WTC11 (cell line): ENCODE results near the gene HIKESHI. TPM values are rescaled to one million over a fixed set of nuclear protein-coding genes. Genes with fewer than 3 reads are reported as not detected.

Experiments used
- ATAC-seq: fragments of 200-7000 bp; cut with Tn5 transposase; 2 replicates; pipeline ENCODE4 v1.10.0; 2021; ENCODE audit warnings: mild to moderate bottlenecking, moderate library complexity
- CTCF ChIA-PET: fragments of 300-600 bp; sonication (Branson Sonifier 250); formaldehyde crosslinking; loops from one replicate; lab custom pipeline; 2021; ENCODE audit warnings: antibody characterized with exemption; lab: Charles Lee
- POLR2A ChIA-PET: fragments of 350-600 bp; sonication (Branson Sonifier 250); formaldehyde crosslinking; loops from one replicate; lab custom pipeline; 2021; ENCODE audit warnings: antibody characterized with exemption; lab: Charles Lee
- DNase-seq: peaks from one replicate; pipeline ENCODE4 v3.0.0; 2021; ENCODE audit warnings: low spot score
- H3K27ac Mint-ChIP-seq: 2 replicates; pipeline ENCODE4 v1.8.0; 2021; ENCODE audit warnings: mixed read lengths
- H3K27me3 Mint-ChIP-seq: 2 replicates; pipeline ENCODE4 v1.8.0; 2021; ENCODE audit warnings: low read depth, mild to moderate bottlenecking, moderate library complexity, mixed read lengths
- H3K36me3 Mint-ChIP-seq: 2 replicates; pipeline ENCODE4 v1.8.0; 2021; ENCODE audit warnings: mixed read lengths
- H3K4me1 Mint-ChIP-seq: 2 replicates; pipeline ENCODE4 v1.8.0; 2022; ENCODE audit warnings: mixed read lengths
- H3K4me3 Mint-ChIP-seq: 2 replicates; pipeline ENCODE4 v1.8.0; 2021; ENCODE audit warnings: mild to moderate bottlenecking, moderate library complexity, mixed read lengths
- H3K9me3 Mint-ChIP-seq: 2 replicates; pipeline ENCODE4 v1.8.0; 2021; ENCODE audit warnings: mixed read lengths
- AR ChIP-seq: fragments of 250-450 bp; sonication (Bioruptor Pico); IDR thresholded peaks from 2 replicates; pipeline ENCODE4 v1.9.0; 2021; ENCODE audit warnings: mild to moderate bottlenecking
- ARID4B ChIP-seq: sonication (generic); formaldehyde crosslinking; IDR thresholded peaks from 2 replicates; pipeline ENCODE4 v1.8.0; 2023; ENCODE audit warnings: missing genetic modification reagents, mild to moderate bottlenecking, borderline replicate concordance
- CDX4 ChIP-seq: fragments of 250-450 bp; sonication (Bioruptor Pico); IDR thresholded peaks from 2 replicates; pipeline ENCODE4 v1.9.0; 2021; ENCODE audit warnings: moderate library complexity, mild to moderate bottlenecking, inconsistent platforms, borderline replicate concordance
- CREB1 ChIP-seq: sonication (generic); formaldehyde crosslinking; IDR thresholded peaks from 2 replicates; pipeline ENCODE4 v1.8.0; 2023; ENCODE audit warnings: mild to moderate bottlenecking, missing genetic modification reagents
- EMX1 ChIP-seq: fragments of 250-450 bp; sonication (Bioruptor Pico); IDR thresholded peaks from 2 replicates; pipeline ENCODE4 v1.8.0; 2021; ENCODE audit warnings: mild to moderate bottlenecking
- FOXJ3 ChIP-seq: sonication (generic); formaldehyde crosslinking; IDR thresholded peaks from 2 replicates; pipeline ENCODE4 v1.9.0; 2021; ENCODE audit warnings: missing genetic modification reagents, mild to moderate bottlenecking, borderline replicate concordance
- FOXK1 ChIP-seq: sonication (generic); formaldehyde crosslinking; IDR thresholded peaks from 2 replicates; pipeline ENCODE4 v1.8.0; 2022; ENCODE audit warnings: mild to moderate bottlenecking, moderate library complexity, missing genetic modification reagents
- FOXP4 ChIP-seq: sonication (generic); formaldehyde crosslinking; IDR thresholded peaks from 2 replicates; pipeline ENCODE4 v1.8.0; 2022; ENCODE audit warnings: mild to moderate bottlenecking, missing genetic modification reagents
- JAZF1 ChIP-seq: fragments of 250-450 bp; sonication (Bioruptor Pico); IDR thresholded peaks from 2 replicates; pipeline ENCODE4 v1.9.0; 2021; ENCODE audit warnings: moderate library complexity, mild to moderate bottlenecking, inconsistent platforms
- OVOL2 ChIP-seq: fragments of 250-450 bp; sonication (Bioruptor Pico); IDR thresholded peaks from 2 replicates; pipeline ENCODE4 v1.9.0; 2021; ENCODE audit warnings: mild to moderate bottlenecking, borderline replicate concordance
- SMAD4 ChIP-seq: sonication (generic); formaldehyde crosslinking; IDR thresholded peaks from 2 replicates; pipeline ENCODE4 v1.8.0; 2022; ENCODE audit warnings: mild to moderate bottlenecking, missing genetic modification reagents
- SOX15 ChIP-seq: fragments of 250-450 bp; sonication (Bioruptor Pico); IDR thresholded peaks from 2 replicates; pipeline ENCODE4 v1.9.0; 2021; ENCODE audit warnings: mild to moderate bottlenecking
- TP53 ChIP-seq: sonication (generic); formaldehyde crosslinking; IDR thresholded peaks from 2 replicates; pipeline ENCODE4 v1.8.1; 2023; ENCODE audit warnings: mild to moderate bottlenecking, missing genetic modification reagents
- ZNF121 ChIP-seq: sonication (generic); formaldehyde crosslinking; IDR thresholded peaks from 2 replicates; pipeline ENCODE4 v1.8.0; 2023; ENCODE audit warnings: missing genetic modification reagents
- ZNF219 ChIP-seq: sonication (generic); formaldehyde crosslinking; IDR thresholded peaks from 2 replicates; pipeline ENCODE4 v1.8.0; 2023; ENCODE audit warnings: missing genetic modification reagents, mild to moderate bottlenecking, borderline replicate concordance
- ZNF263 ChIP-seq: sonication (generic); formaldehyde crosslinking; IDR thresholded peaks from 2 replicates; pipeline ENCODE4 v1.8.1; 2022; ENCODE audit warnings: low read depth, mild to moderate bottlenecking, moderate library complexity, missing genetic modification reagents
- ZNF317 ChIP-seq: sonication (generic); formaldehyde crosslinking; IDR thresholded peaks from 2 replicates; pipeline ENCODE4 v1.8.1; 2023; ENCODE audit warnings: low read depth, mild to moderate bottlenecking, moderate library complexity, missing genetic modification reagents, borderline replicate concordance
- total RNA-seq: library from RNA; stranded (reverse); gene quantifications from 3 replicates; pipeline ENCODE4 v1.2.3, GENCODE V29; 2021
- TF ChIP-seq, protein P1 (sequence below): fragments of 250-450 bp; sonication (Bioruptor Pico); IDR thresholded peaks from 2 replicates; pipeline ENCODE4 v2.1.2; 2022; ENCODE audit warnings: mild to moderate bottlenecking, moderate library complexity
- TF ChIP-seq, protein P2 (sequence below): fragments of 250-450 bp; sonication (Bioruptor Pico); conservative IDR thresholded peaks from 2 replicates; pipeline ENCODE4 v1.9.0; 2021; ENCODE audit warnings: mild to moderate bottlenecking
- TF ChIP-seq, protein P3 (sequence below): sonication (generic); formaldehyde crosslinking; IDR thresholded peaks from 2 replicates; pipeline ENCODE4 v1.8.1; 2022; ENCODE audit warnings: mild to moderate bottlenecking, missing genetic modification reagents, moderate library complexity, borderline replicate concordance

The HIKESHI gene
- total RNA-seq, 1 experiment from 2014 or later = 48.3 TPM

DNA sequence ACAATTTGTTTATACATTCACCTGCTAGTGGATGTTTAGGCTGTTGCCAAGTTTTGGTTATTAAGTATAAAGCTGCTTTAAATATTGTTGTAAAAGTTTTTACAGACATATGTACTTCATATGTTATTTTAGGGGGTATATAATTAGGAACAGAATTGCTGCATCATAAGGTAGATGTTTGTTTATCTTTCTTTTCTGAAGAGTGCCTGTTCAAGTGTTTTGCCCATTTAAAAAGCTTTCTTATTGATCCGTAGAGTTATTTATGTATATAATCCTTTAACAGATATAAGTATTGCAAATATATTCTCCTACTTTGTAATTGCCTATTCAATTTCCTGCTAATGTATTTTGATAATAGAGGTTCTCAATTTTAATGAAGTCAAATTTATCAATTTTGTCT, 61.4 kb downstream of the HIKESHI start:
- Mint-ChIP-seq H3K27me3 (no peaks in the 10 kb centered on the region), H3K9me3 (peaks cover 13% of the 10 kb centered on the region), H3K4me3 (no peak overlapping the region)
- DNase-seq = no peak
- TF ChIP-seq FOXK1 (CRISPR knock-in tag) (no peak), ZNF121 (CRISPR knock-in tag) (no peak), CREB1 (no peak), EMX1 (CRISPR knock-in tag) (no peak), ZNF219 (CRISPR knock-in tag) (no peak), ARID4B (CRISPR knock-in tag) (no peak), ZNF317 (no peak), AR (CRISPR knock-in tag) (no peak)
- TF ChIP-seq, protein P1, sequence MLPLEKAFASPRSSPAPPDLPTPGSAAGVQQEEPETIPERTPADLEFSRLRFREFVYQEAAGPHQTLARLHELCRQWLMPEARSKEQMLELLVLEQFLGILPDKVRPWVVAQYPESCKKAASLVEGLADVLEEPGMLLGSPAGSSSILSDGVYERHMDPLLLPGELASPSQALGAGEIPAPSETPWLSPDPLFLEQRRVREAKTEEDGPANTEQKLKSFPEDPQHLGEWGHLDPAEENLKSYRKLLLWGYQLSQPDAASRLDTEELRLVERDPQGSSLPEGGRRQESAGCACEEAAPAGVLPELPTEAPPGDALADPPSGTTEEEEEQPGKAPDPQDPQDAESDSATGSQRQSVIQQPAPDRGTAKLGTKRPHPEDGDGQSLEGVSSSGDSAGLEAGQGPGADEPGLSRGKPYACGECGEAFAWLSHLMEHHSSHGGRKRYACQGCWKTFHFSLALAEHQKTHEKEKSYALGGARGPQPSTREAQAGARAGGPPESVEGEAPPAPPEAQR (CRISPR knock-in tag) = no peak
- TF ChIP-seq, protein P2, sequence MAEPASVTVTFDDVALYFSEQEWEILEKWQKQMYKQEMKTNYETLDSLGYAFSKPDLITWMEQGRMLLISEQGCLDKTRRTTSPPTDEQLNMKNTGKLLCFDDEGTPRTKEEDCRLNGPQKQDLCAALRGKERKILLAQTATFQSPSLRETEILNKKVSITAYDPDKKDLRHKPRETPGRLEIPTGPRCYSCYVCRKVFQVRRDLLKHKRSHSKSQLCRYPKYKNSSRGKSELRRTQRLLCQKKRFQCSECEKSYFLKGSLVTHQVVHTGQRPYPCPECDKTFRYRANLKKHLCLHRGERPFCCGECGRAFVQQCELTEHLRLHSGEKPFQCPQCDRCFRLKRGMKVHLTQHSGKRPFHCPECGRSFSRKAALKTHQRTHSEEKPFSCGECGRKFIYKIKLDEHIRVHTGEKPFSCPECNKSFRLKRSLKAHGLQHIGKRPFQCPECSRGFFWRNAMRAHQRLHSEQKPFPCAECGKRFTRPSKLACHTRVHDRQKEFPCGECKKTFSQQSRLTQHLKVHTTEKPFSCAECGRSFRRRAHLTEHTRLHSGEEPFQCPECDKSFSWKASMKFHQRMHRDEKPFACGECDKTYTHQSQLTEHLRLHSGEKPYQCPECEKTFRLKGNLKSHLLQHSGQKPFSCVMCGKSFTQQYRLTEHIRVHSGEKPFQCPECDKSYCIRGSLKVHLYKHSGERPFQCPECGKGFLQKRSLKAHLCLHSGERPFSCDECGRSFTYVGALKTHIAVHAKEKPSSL (CRISPR knock-in tag) = no peak
- TF ChIP-seq, all 79 proteins: peak for 0
- CTCF ChIA-PET = no interaction called here
- Mint-ChIP-seq H3K36me3 (peaks cover 6% of the 10 kb centered on the region; the same call in 1 of the 2 replicates), H3K27ac (no peak overlapping the region), H3K4me1 (peaks cover 18% of the 10 kb centered on the region)
- ATAC-seq = no peak
- POLR2A ChIA-PET = no interaction called here

- peaks cover 5% of the 10 kb centered on the region for H3K4me1 Mint-ChIP-seq
- ChIA-PET POLR2A (no interaction called here), CTCF (no interaction called here)
- peaks cover 6% of the 10 kb centered on the region; the same call in 1 of the 2 replicates for H3K36me3 Mint-ChIP-seq
- ATAC-seq (no peak), DNase-seq (no peak)
- no peak overlapping the region for H3K27ac Mint-ChIP-seq
- peaks cover 22% of the 10 kb centered on the region for H3K9me3 Mint-ChIP-seq
- H3K4me3 Mint-ChIP-seq = no peak overlapping the region
- H3K27me3 Mint-ChIP-seq = no peaks in the 10 kb centered on the region
- no peak for TF ChIP-seq JAZF1 (CRISPR knock-in tag)
- no peak for TF ChIP-seq CDX4 (CRISPR knock-in tag)
- TF ChIP-seq OVOL2 (CRISPR knock-in tag) = no peak
- TF ChIP-seq TP53 (CRISPR knock-in tag) = no peak
- TF ChIP-seq ZNF263 (CRISPR knock-in tag) = no peak
- TF ChIP-seq FOXK1 (CRISPR knock-in tag) = no peak
- TF ChIP-seq FOXJ3 = no peak
- TF ChIP-seq FOXP4 (CRISPR knock-in tag) = no peak
- TF ChIP-seq CREB1 = no peak
- TF ChIP-seq, protein P3, sequence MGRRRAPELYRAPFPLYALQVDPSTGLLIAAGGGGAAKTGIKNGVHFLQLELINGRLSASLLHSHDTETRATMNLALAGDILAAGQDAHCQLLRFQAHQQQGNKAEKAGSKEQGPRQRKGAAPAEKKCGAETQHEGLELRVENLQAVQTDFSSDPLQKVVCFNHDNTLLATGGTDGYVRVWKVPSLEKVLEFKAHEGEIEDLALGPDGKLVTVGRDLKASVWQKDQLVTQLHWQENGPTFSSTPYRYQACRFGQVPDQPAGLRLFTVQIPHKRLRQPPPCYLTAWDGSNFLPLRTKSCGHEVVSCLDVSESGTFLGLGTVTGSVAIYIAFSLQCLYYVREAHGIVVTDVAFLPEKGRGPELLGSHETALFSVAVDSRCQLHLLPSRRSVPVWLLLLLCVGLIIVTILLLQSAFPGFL (CRISPR knock-in tag) = no peak
- TF ChIP-seq SMAD4 (CRISPR knock-in tag) = no peak
- TF ChIP-seq SOX15 = no peak
Measured at GRCh38 chr11:86365546-86365945, 63.5 kb downstream of the HIKESHI start.
